Body of pancreas (tissue), 4 donors: Measurements from ENCODE around the gene FHAD1. TPM values are rescaled to one million over a fixed set of nuclear protein-coding genes. Genes with fewer than 3 reads are reported as not detected.

Experiments used
- ATAC-seq: fragments of 150-250 bp; one replicate; pipeline ENCODE4 v1.9.1; 2016
- DNase-seq, 4 donors: peaks; one replicate each; pipeline ENCODE4 v3.0.0-alpha.2; 2019
- H3K27ac ChIP-seq, 4 donors: fragments of 200-600 bp; sonication (generic); 1 replicate in 3 of 4; 2 replicates in 1 of 4; pipeline versions ENCODE4 v1.5.1 to v1.6.1; 2016 to 2019; ENCODE audit warnings: mild to moderate bottlenecking in 1 of 4, mixed read lengths in 1 of 4, moderate library complexity in 1 of 4
- H3K27me3 ChIP-seq, 2 donors: fragments of 200-600 bp; sonication (generic); one replicate each; pipeline ENCODE4 v1.6.0; 2016; ENCODE audit warnings: mild to moderate bottlenecking in 1 of 2
- H3K36me3 ChIP-seq, 2 donors: fragments of 200-600 bp; sonication (generic); replicated peaks in 1 of 2; 2 replicates each; pipeline ENCODE4 v1.5.1; 2016; ENCODE audit warnings: low read depth in 2 of 2; ENCODE audit not compliant: insufficient read depth in 1 of 2
- H3K4me1 ChIP-seq: fragments of 200-600 bp; sonication (generic); one replicate; pipeline ENCODE4 v1.6.0; 2016
- H3K4me3 ChIP-seq, 2 donors: fragments of 200-600 bp; sonication (generic); 1 replicate in 1 of 2; 2 replicates in 1 of 2; pipeline ENCODE4 v1.5.1; 2016 to 2019
- H3K9me3 ChIP-seq, 3 donors: fragments of 200-600 bp; sonication (generic); 1 replicate in 2 of 3; 2 replicates in 1 of 3; pipeline ENCODE4 v1.5.1; 2016
- POLR2A ChIP-seq, 3 donors: fragments of 450-650 bp; IDR thresholded peaks; one replicate each; pipeline ENCODE4 v1.6.1; 2016; ENCODE audit warnings: antibody characterized with exemption in 3 of 3, mild to moderate bottlenecking in 2 of 3
- WGBS, 2 donors: methylation state at CpG; one replicate each; pipeline ENCODE4 v1.1.5; 2017; 5-methylcytosine and 5-hydroxymethylcytosine counted together
- intact Hi-C: fragments of 100-400 bp; cut with DNase I; formaldehyde crosslinking; loops from one replicate; pipeline ENCODE4 v1.15.1; 2023
- total RNA-seq, 2 donors: library from RNA; depleted of rRNA; stranded (reverse); fragments of >200 nt; gene quantifications; one replicate each; pipeline ENCODE4 v1.1.0, GENCODE V29; 2016
- TF ChIP-seq, protein P1 (sequence below), 7 experiments: fragments of 450-650 bp in 4 of 7; fragments of 200-600 bp in 3 of 7; sonication (generic) in 3 of 7; IDR thresholded peaks; one replicate each; pipeline ENCODE4 v1.5.1; 2016 to 2019; ENCODE audit warnings: antibody characterized with exemption in 7 of 7

The FHAD1 gene
- total RNA-seq, 2 donors from 2014 or later, result 2.9 to 4.9 TPM

DNA sequence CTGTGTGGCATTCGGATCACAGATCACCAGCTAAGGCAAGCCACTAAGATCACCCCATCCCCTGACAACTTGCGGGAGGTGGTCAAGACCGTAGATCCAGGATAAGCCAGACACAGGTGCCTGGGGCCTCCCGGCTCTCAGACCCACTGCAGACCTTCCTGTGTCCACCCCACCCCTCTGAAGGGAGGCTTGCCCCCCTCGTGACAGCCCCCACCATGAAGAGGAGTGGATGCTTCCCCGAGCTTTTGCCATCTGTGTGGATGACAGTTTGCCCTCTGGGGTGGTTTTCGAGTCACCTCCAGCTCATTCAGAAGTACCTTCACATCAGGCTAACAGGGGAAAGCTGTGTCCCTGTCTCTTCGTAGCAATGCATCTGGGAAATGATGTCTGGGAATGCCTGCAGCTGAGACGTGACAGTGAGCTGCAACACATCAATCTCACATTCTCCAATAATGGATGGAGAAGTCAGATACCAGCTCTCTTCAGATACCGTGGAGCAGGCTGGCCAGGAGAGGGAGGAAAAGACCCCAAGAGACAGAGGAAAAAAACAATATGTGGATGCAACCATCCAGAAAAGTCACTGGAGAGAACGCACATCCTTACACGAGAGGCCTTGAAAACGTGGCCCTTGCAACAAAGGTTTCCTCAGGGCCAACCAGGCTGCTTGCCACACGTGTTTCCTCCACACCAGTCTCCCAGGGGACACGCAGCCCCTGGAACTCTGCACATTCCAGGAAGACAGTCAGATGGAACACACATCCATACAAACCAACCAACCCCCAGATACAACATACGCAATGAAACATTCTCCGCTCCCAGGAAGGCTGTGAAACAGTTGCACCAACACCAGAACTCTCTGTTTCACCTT is 20.4 kb upstream of the FHAD1 start:
- Histone ChIP-seq H3K27me3 (no peaks in the 10 kb centered on the region), H3K36me3 (no peaks in the 10 kb centered on the region), H3K9me3 (no peaks in the 10 kb centered on the region), H3K4me3 (no peak overlapping the region), H3K4me1 (peaks cover 10% of the 10 kb centered on the region), H3K27ac (no peak overlapping the region)
- no peak for ATAC-seq
- 66 to 69% methylated on average over 10 to 17 of the region's 17 CpGs for whole genome bisulfite sequencing, 2 donors
- no peak for DNase-seq
- intact Hi-C loops, result no loop called here
- no peak for TF ChIP-seq POLR2A (IDR thresholded peaks at IDR 0.05)
- TF ChIP-seq, protein P1, sequence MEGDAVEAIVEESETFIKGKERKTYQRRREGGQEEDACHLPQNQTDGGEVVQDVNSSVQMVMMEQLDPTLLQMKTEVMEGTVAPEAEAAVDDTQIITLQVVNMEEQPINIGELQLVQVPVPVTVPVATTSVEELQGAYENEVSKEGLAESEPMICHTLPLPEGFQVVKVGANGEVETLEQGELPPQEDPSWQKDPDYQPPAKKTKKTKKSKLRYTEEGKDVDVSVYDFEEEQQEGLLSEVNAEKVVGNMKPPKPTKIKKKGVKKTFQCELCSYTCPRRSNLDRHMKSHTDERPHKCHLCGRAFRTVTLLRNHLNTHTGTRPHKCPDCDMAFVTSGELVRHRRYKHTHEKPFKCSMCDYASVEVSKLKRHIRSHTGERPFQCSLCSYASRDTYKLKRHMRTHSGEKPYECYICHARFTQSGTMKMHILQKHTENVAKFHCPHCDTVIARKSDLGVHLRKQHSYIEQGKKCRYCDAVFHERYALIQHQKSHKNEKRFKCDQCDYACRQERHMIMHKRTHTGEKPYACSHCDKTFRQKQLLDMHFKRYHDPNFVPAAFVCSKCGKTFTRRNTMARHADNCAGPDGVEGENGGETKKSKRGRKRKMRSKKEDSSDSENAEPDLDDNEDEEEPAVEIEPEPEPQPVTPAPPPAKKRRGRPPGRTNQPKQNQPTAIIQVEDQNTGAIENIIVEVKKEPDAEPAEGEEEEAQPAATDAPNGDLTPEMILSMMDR (IDR thresholded peaks at IDR 0.05), result no peak

DNA sequence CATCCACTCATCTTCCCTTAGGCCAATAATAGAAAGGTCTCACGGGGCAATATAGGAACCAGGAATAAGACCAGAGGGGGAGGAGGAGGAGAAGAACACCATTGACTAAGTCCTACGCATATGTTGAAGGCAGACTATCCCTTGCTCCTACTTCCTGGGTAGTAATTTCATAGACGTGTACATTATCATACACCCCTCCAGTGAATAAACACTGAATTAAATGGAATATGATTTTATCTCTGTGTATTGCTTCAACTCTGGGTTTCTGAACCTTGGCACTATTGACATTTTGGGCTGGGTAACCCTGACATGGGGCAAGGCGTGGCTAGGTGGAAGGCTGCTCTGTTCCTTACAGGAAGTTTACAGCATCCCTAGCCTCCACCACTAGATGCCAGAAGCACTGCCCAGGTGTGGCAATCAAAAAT is 17.3 kb upstream of the FHAD1 start:
- ATAC-seq (peak; percentile 70), DNase-seq (peak in 1 of 4 donors; percentile 33)
- H3K36me3 ChIP-seq, result no peaks in the 10 kb centered on the region
- TF ChIP-seq, protein P1 (IDR thresholded peaks at IDR 0.05), result no peak
- no peak for TF ChIP-seq POLR2A (IDR thresholded peaks at IDR 0.05)
- H3K9me3 ChIP-seq, result no peaks in the 10 kb centered on the region
- peaks cover 20% of the 10 kb centered on the region for H3K4me1 ChIP-seq
- H3K27ac ChIP-seq, result no peak overlapping the region
- H3K27me3 ChIP-seq, result no peaks in the 10 kb centered on the region
- H3K4me3 ChIP-seq, result no peak overlapping the region
- 18 to 42% methylated on average over 4 of the region's 4 CpGs for WGBS, 2 donors
- intact Hi-C loops, result no loop called here

DNA sequence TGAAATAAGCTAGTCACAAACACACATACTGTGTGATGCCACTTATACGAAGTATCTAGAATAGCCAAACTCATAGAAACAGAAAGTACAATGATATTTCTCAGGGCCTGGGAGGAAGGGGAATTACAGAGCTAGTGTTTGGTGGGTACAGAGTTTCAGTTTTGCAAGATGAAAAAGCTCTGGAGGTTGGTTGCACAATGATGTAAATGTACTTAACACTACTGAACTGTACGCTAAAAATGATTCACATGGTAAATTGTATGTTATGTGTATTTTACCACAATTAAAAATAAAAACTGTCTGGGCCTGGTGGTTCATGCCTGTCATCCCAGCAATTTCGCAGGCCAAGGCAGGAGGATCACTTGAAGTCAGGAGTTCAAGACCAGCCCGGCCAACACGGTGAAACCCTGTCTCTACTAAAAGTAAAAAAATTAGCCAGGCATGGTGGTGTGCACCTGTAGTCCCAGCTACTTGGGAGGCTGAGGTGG is 15.3 kb upstream of the FHAD1 start:
- TF ChIP-seq POLR2A (IDR thresholded peaks at IDR 0.05), result no peak
- TF ChIP-seq, protein P1 (IDR thresholded peaks at IDR 0.05), result no peak
- no peak for DNase-seq
- Histone ChIP-seq H3K27ac (peak overlapping the region in 1 of 4 donors; percentile 8), H3K27me3 (no peaks in the 10 kb centered on the region), H3K4me1 (peaks cover 23% of the 10 kb centered on the region), H3K36me3 (no peaks in the 10 kb centered on the region), H3K4me3 (no peak overlapping the region), H3K9me3 (no peaks in the 10 kb centered on the region)
- intact Hi-C loops, result no loop called here
- no peak for ATAC-seq
- 73 to 93% methylated on average over 5 of the region's 5 CpGs for WGBS, 2 donors

DNA sequence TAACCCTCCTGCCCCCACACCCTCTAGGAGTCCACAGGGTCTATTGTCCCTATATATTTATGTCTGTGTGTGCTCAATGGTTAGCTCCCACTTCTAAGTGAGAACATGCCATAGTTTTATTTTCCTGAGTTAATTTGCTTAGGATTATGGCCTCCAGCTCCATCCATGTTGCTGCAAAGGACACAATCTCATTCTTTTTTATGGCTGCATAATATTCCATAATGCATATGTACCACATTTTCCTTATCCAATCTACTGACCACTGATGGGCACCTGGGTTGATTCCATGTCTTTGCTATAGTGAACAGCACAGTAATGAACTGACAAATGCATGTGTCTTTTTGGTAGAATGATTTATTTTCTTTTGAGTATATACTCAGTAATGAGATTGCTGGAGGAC is 13.3 kb upstream of the FHAD1 start:
- H3K36me3 ChIP-seq, result no peaks in the 10 kb centered on the region
- intact Hi-C loops, result no loop called here
- H3K9me3 ChIP-seq, result no peaks in the 10 kb centered on the region
- no peaks in the 10 kb centered on the region for H3K27me3 ChIP-seq
- H3K4me3 ChIP-seq, result no peak overlapping the region
- TF ChIP-seq, protein P1 (IDR thresholded peaks at IDR 0.05), result no peak
- TF ChIP-seq POLR2A (IDR thresholded peaks at IDR 0.05), result no peak
- no peak overlapping the region for H3K27ac ChIP-seq
- H3K4me1 ChIP-seq, result peaks cover 23% of the 10 kb centered on the region
- DNase-seq (no peak), ATAC-seq (no peak)
